Omental fat pad (tissue), 4 donors: Measurements from ENCODE around the gene PLAAT5. TPM values are rescaled to one million over a fixed set of nuclear protein-coding genes. Genes with fewer than 3 reads are reported as not detected.

Experiments used
- ATAC-seq: fragments of 150-250 bp; one replicate; pipeline ENCODE4 v1.9.1; 2016; ENCODE audit warnings: mild to moderate bottlenecking, moderate library complexity; ENCODE audit not compliant: low FRiP score
- DNase-seq: peaks from one replicate; pipeline ENCODE4 v3.0.0-alpha.2; 2019; ENCODE audit warnings: low spot score
- CTCF ChIP-seq, 3 donors: fragments of 450-650 bp; IDR thresholded peaks; one replicate each; pipeline ENCODE4 v1.5.1; 2016 to 2017; ENCODE audit warnings: antibody characterized with exemption in 3 of 3, mild to moderate bottlenecking in 3 of 3, moderate library complexity in 2 of 3
- total RNA-seq, 4 donors: library from RNA; depleted of rRNA; stranded (reverse); fragments of >200 nt; gene quantifications; one replicate each; pipeline ENCODE4 v1.1.0, GENCODE V29; 2016

Gene PLAAT5
- total RNA-seq = 10 to 100 TPM; 12.0 to 54.3 (median 27.9) TPM

- DNase-seq = no peak
These were observed at the start of gene PLAAT5 for GRCh38 chr11:63490551-63491239. TSS of gene PLAAT5 (minus strand) at chr11:63491167. CDS start at chr11:63491034, 133 bp downstream.

GRCh38 chr11:63537293-63538101 is 46.5 kb upstream of the PLAAT5 start:
- no peak for TF ChIP-seq CTCF (IDR thresholded peaks at IDR 0.05)
- ATAC-seq (peak; percentile 86), DNase-seq (no peak)

More at GRCh38 chr11:63490551-63491239, at the start of gene PLAAT5:
- no peak for TF ChIP-seq CTCF (IDR thresholded peaks at IDR 0.05)
- peak; percentile 88 for ATAC-seq

- ATAC-seq (peak; percentile 41), DNase-seq (no peak)
- TF ChIP-seq CTCF (IDR thresholded peaks at IDR 0.05) = no peak
These were observed 45.8 kb upstream of the PLAAT5 start, which contains the start of gene PLAAT4 for GRCh38 chr11:63536669-63537292. TSS of gene PLAAT4 (plus strand) at chr11:63536808. CDS start at chr11:63536869, 61 bp downstream.

- no peak for ATAC-seq
- DNase-seq = no peak
- TF ChIP-seq CTCF (IDR thresholded peaks at IDR 0.05) = no peak
These were observed 44.8 kb upstream of the PLAAT5 start for GRCh38 chr11:63535734-63536133.

GRCh38 chr11:63534895-63535461 is 44.0 kb upstream of the PLAAT5 start:
- no peak for TF ChIP-seq CTCF (IDR thresholded peaks at IDR 0.05)

GRCh38 chr11:63534076-63534475 is 43.1 kb upstream of the PLAAT5 start:
- no peak for DNase-seq
- no peak for ATAC-seq
- TF ChIP-seq CTCF (IDR thresholded peaks at IDR 0.05) = no peak

More at GRCh38 chr11:63534895-63535461, 44.0 kb upstream of the PLAAT5 start:
- no peak for DNase-seq
- ATAC-seq = no peak
